ENCODE data around the gene MATN1. TPM values are rescaled to one million over a fixed set of nuclear protein-coding genes. Genes with fewer than 3 reads are reported as not detected.
A peak's percentile ranks its signal among the peaks of the same experiment; 100 is the strongest.

The MATN1 gene
- total RNA-seq, 1 donor from 2014 or later = 0.54 TPM

GRCh38 chr1:30675289-30675688 is 48.1 kb downstream of the MATN1 start:
- Mint-ChIP-seq H3K36me3 (ENCODE audit: low read depth) (peaks cover 5% of the 10 kb centered on the region), H3K4me3 (no peak overlapping the region), H3K4me1 (peaks cover 2% of the 10 kb centered on the region), H3K9me3 (peaks cover 19% of the 10 kb centered on the region), H3K27ac (ENCODE audit: unreplicated experiment) (no peak overlapping the region), H3K27me3 (ENCODE audit: low read depth) (peaks cover 21% of the 10 kb centered on the region)
- no peak for DNase-seq (ENCODE audit: low read depth, low spot score)
- TF ChIP-seq CTCF (conservative IDR thresholded peaks at IDR 0.05) = no peak

GRCh38 chr1:30673395-30673794 is 50.0 kb downstream of the MATN1 start:
- TF ChIP-seq CTCF (conservative IDR thresholded peaks at IDR 0.05) = no peak
- H3K36me3 Mint-ChIP-seq (ENCODE audit: low read depth) = peaks cover 5% of the 10 kb centered on the region
- H3K27ac Mint-ChIP-seq (ENCODE audit: unreplicated experiment) = peak overlapping the region; percentile 29
- peaks cover 15% of the 10 kb centered on the region for H3K9me3 Mint-ChIP-seq
- peaks cover 23% of the 10 kb centered on the region for H3K27me3 Mint-ChIP-seq (ENCODE audit: low read depth)
- DNase-seq (ENCODE audit: low read depth, low spot score) = no peak
- peaks cover 7% of the 10 kb centered on the region for H3K4me1 Mint-ChIP-seq
- H3K4me3 Mint-ChIP-seq = no peak overlapping the region

GRCh38 chr1:30672661-30673060 is 50.7 kb downstream of the MATN1 start:
- Mint-ChIP-seq H3K36me3 (ENCODE audit: low read depth) (peaks cover 5% of the 10 kb centered on the region), H3K4me3 (no peak overlapping the region), H3K9me3 (peaks cover 15% of the 10 kb centered on the region), H3K4me1 (peaks cover 11% of the 10 kb centered on the region), H3K27ac (ENCODE audit: unreplicated experiment) (no peak overlapping the region), H3K27me3 (ENCODE audit: low read depth) (peaks cover 23% of the 10 kb centered on the region)
- no peak for DNase-seq (ENCODE audit: low read depth, low spot score)
- no peak for TF ChIP-seq CTCF (conservative IDR thresholded peaks at IDR 0.05)

- peaks cover 11% of the 10 kb centered on the region for H3K9me3 Mint-ChIP-seq
- no peak for DNase-seq (ENCODE audit: low read depth, low spot score)
- no peak overlapping the region for H3K27ac Mint-ChIP-seq (ENCODE audit: unreplicated experiment)
- H3K36me3 Mint-ChIP-seq (ENCODE audit: low read depth) = peaks cover 5% of the 10 kb centered on the region
- no peak for TF ChIP-seq CTCF (conservative IDR thresholded peaks at IDR 0.05)
- no peak overlapping the region for H3K4me3 Mint-ChIP-seq
- H3K27me3 Mint-ChIP-seq (ENCODE audit: low read depth) = peaks cover 21% of the 10 kb centered on the region
- peaks cover 27% of the 10 kb centered on the region for H3K4me1 Mint-ChIP-seq
Observed at GRCh38 chr1:30670240-30671060, 52.9 kb downstream of the MATN1 start.

- DNase-seq (ENCODE audit: low read depth, low spot score) = no peak
- H3K9me3 Mint-ChIP-seq = peaks cover 4% of the 10 kb centered on the region
- no peak overlapping the region for H3K27ac Mint-ChIP-seq (ENCODE audit: unreplicated experiment)
- peaks cover 4% of the 10 kb centered on the region for H3K36me3 Mint-ChIP-seq (ENCODE audit: low read depth)
- peaks cover 32% of the 10 kb centered on the region for H3K4me1 Mint-ChIP-seq
- H3K4me3 Mint-ChIP-seq = no peak overlapping the region
- TF ChIP-seq CTCF (conservative IDR thresholded peaks at IDR 0.05) = no peak
- peaks cover 13% of the 10 kb centered on the region for H3K27me3 Mint-ChIP-seq (ENCODE audit: low read depth)
Observed at GRCh38 chr1:30668546-30669327, 54.6 kb downstream of the MATN1 start.

All from neural crest cell (in vitro differentiated cells).